Gastroesophageal sphincter (tissue), 4 donors: ENCODE data around the gene PEMT. TPM values are rescaled to one million over a fixed set of nuclear protein-coding genes. Genes with fewer than 3 reads are reported as not detected.
"Not testable (repeated sequence)": the region's sequence is repeated elsewhere in the genome, so short reads cannot be mapped to it uniquely, and the experiment has no call there.

Experiments
- ATAC-seq: fragments of 150-250 bp; one replicate; pipeline ENCODE4 v1.9.1; 2016; ENCODE audit warnings: mild to moderate bottlenecking, moderate library complexity
- H3K27ac ChIP-seq, 4 donors: fragments of 200-600 bp; sonication (generic) in 3 of 4; 1 replicate in 3 of 4; 2 replicates in 1 of 4; pipeline ENCODE4 v1.5.1; 2016 to 2019
- H3K27me3 ChIP-seq: fragments of 200-600 bp; sonication (generic); one replicate; pipeline ENCODE4 v1.5.1; 2019
- H3K36me3 ChIP-seq, 2 donors: fragments of 200-600 bp; sonication (generic); one replicate each; pipeline ENCODE4 v1.5.1; 2019; ENCODE audit warnings: control low read depth in 1 of 2
- H3K4me1 ChIP-seq, 3 donors: fragments of 200-600 bp; sonication (generic); 1 replicate in 2 of 3; 2 replicates in 1 of 3; pipeline ENCODE4 v1.5.1; 2016 to 2019; ENCODE audit warnings: control low read depth in 2 of 3
- H3K4me3 ChIP-seq, 2 donors: fragments of 200-600 bp; sonication (generic); one replicate each; pipeline ENCODE4 v1.5.1; 2019; ENCODE audit warnings: mild to moderate bottlenecking in 1 of 2, moderate library complexity in 1 of 2
- H3K9me3 ChIP-seq, 3 donors: fragments of 200-600 bp; sonication (generic); one replicate each; pipeline ENCODE4 v1.5.1; 2017 to 2019; ENCODE audit warnings: control low read depth in 2 of 3
- CTCF ChIP-seq, 4 experiments: fragments of 200-600 bp in 2 of 4; fragments of 450-650 bp in 2 of 4; sonication (generic) in 1 of 4; IDR thresholded peaks; one replicate each; pipeline ENCODE4 v1.5.1; 2017 to 2019; ENCODE audit warnings: antibody characterized with exemption in 4 of 4, mild to moderate bottlenecking in 2 of 4, moderate library complexity in 2 of 4
- EP300 ChIP-seq: sonication (generic); formaldehyde crosslinking; IDR thresholded peaks from one replicate; pipeline ENCODE4 v1.6.1; 2017; ENCODE audit warnings: antibody characterized with exemption, mild to moderate bottlenecking
- POLR2A ChIP-seq, 2 donors: fragments of 450-650 bp; IDR thresholded peaks; one replicate each; pipeline ENCODE4 v1.6.1; 2017; ENCODE audit warnings: antibody characterized with exemption in 2 of 2, mild to moderate bottlenecking in 2 of 2, moderate library complexity in 1 of 2
- POLR2AphosphoS5 ChIP-seq: sonication (generic); formaldehyde crosslinking; IDR thresholded peaks from one replicate; pipeline ENCODE4 v1.6.1; 2017; ENCODE audit warnings: antibody characterized with exemption
- WGBS, 2 donors: methylation state at CpG; one replicate each; pipeline ENCODE4 v1.1.5; 2018; ENCODE audit warnings: low coverage in 1 of 2; 5-methylcytosine and 5-hydroxymethylcytosine counted together
- total RNA-seq, 4 donors: library from RNA; depleted of rRNA; stranded (reverse); fragments of >200 nt; gene quantifications; one replicate each; pipeline ENCODE4 v1.1.0, GENCODE V29; 2016

The PEMT gene
- total RNA-seq, 4 donors from 2014 or later = 8.6 to 20.7 (median 17.5) TPM

DNA sequence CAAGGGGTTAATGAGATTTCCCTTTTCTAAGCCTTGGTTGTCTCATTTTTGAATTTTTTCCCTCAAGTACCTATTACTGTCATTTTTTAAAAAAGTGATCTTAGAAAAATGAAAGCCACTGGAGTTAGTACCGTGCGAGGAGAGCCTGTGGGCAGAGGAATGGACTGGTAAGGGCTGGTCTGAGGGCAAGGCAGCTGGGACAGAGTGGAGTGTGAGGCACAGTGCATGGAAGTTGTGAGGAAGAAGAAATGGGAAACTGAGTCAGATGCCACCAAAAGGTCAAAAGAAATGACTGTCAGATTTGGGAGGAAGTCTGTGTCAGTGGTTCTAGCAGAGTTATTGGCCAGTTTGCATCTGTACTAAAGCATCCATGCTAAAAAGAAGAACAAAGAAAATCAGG is 103.5 kb downstream of the PEMT start:
- no peaks in the 10 kb centered on the region for H3K9me3 ChIP-seq
- no peak overlapping the region for H3K4me3 ChIP-seq
- H3K4me1 ChIP-seq = peaks cover 0 to 5% (median 0%) of the 10 kb centered on the region in 3 donors
- no peak overlapping the region for H3K27ac ChIP-seq
- 92 to 100% methylated on average over 1 of the region's 2 CpGs for WGBS, 2 donors
- TF ChIP-seq POLR2A (IDR thresholded peaks at IDR 0.05) (no peak), EP300 (no peak), POLR2AphosphoS5 (no peak), CTCF (IDR thresholded peaks at IDR 0.05) (no peak)
- peaks cover 0 to 86% of the 10 kb centered on the region in 2 donors for H3K36me3 ChIP-seq
- ATAC-seq = no peak
- no peaks in the 10 kb centered on the region for H3K27me3 ChIP-seq

- WGBS, 2 donors = 100% methylated on average over 2 of the region's 23 CpGs; no CpG with 5 or more reads in 1 of the 2 donors
- not testable (repeated sequence) for ATAC-seq, H3K27me3 ChIP-seq, H3K9me3 ChIP-seq, H3K4me3 ChIP-seq, H3K27ac ChIP-seq
- H3K36me3 ChIP-seq = peaks cover 0 to 71% of the 10 kb centered on the region in 2 donors
- peaks cover 0 to 12% (median 0%) of the 10 kb centered on the region in 3 donors for H3K4me1 ChIP-seq
Measured at GRCh38 chr17:17486416-17486815, 105.1 kb downstream of the PEMT start.

- Histone ChIP-seq H3K9me3 (no peaks in the 10 kb centered on the region), H3K27ac (no peak overlapping the region), H3K4me1 (peaks cover 0 to 22% (median 0%) of the 10 kb centered on the region in 3 donors), H3K36me3 (peaks cover 0 to 68% of the 10 kb centered on the region in 2 donors), H3K4me3 (no peak overlapping the region), H3K27me3 (no peaks in the 10 kb centered on the region)
- 85 to 92% methylated on average over 5 to 6 of the region's 6 CpGs for WGBS, 2 donors
- ATAC-seq = no peak
- no peak for TF ChIP-seq EP300
- no peak for TF ChIP-seq CTCF (IDR thresholded peaks at IDR 0.05)
- TF ChIP-seq POLR2AphosphoS5 = no peak
- TF ChIP-seq POLR2A (IDR thresholded peaks at IDR 0.05) = no peak
Measured at GRCh38 chr17:17485420-17485819, 106.1 kb downstream of the PEMT start.

- WGBS, 2 donors = 61 to 85% methylated on average over 5 to 12 of the region's 12 CpGs
- H3K27me3 ChIP-seq = no peaks in the 10 kb centered on the region
- H3K9me3 ChIP-seq = no peaks in the 10 kb centered on the region
- ATAC-seq = no peak
- TF ChIP-seq POLR2AphosphoS5 (no peak), EP300 (no peak), CTCF (IDR thresholded peaks at IDR 0.05) (no peak), POLR2A (IDR thresholded peaks at IDR 0.05) (no peak)
- H3K27ac ChIP-seq = no peak overlapping the region
- H3K4me3 ChIP-seq = no peak overlapping the region
- H3K4me1 ChIP-seq = peaks cover 0 to 31% (median 0%) of the 10 kb centered on the region in 3 donors
- H3K36me3 ChIP-seq = peaks cover 0 to 73% of the 10 kb centered on the region in 2 donors
Measured at GRCh38 chr17:17484451-17484899, 107.0 kb downstream of the PEMT start.

DNA sequence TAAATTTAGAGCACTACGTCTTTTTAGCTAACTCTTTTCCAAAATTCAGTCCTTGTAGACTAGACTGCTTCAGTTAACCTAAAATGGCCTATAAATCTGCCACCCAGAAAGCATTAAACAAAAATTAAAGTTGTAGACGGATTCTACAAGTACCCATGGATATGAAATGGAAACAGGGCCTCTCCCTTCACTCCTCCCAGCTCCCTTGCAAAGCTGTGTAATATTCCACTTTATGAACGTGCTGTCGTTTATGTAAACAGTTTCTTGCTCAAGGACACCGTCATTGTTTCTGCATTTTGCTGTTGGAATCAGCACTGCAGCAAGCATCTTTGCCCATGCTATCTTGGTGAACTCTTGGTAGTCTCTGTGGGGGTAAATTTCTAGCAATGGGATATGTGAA is 109.6 kb downstream of the PEMT start:
- Histone ChIP-seq H3K36me3 (peaks cover 0 to 50% of the 10 kb centered on the region in 2 donors), H3K4me1 (peaks cover 5 to 55% (median 12%) of the 10 kb centered on the region in 3 donors), H3K27me3 (no peaks in the 10 kb centered on the region), H3K4me3 (no peak overlapping the region), H3K9me3 (no peaks in the 10 kb centered on the region), H3K27ac (no peak overlapping the region)
- 40 to 72% methylated on average over 5 of the region's 5 CpGs for WGBS, 2 donors
- ATAC-seq = no peak
- TF ChIP-seq EP300 (no peak), CTCF (IDR thresholded peaks at IDR 0.05) (no peak), POLR2AphosphoS5 (no peak), POLR2A (IDR thresholded peaks at IDR 0.05) (no peak)
